GM12873 (cell line): ENCODE measurements around the gene TNS3.

Source experiments
- CTCF ChIP-seq: IDR thresholded peaks from 2 replicates; pipeline ENCODE4 v1.5.1; 2012; ENCODE audit warnings: low read depth, mild to moderate bottlenecking, moderate library complexity, low read length, control low read depth; ENCODE audit not compliant: insufficient read depth; ENCODE audit errors: missing control alignments

The TNS3 gene

DNA sequence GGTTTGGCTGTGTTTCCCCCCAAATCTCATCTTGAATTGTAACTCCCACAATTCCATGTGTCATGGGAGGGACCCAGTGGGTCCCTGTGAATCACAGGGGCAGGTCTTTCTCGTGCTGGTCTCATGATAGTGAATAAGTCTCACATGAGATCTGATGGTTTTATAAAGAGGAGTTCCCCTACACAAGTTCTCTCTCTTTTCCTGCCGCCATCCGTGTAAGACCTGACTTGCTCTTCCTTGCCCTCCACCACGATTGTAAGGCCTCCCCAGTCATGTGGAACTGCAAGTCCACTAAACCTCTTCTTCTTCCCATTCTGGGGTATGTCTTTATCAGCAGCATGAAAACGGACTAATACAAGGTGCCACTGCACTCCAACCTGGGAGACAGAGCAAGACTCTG is 329.2 kb downstream of the TNS3 start:
- no peak for TF ChIP-seq CTCF

GRCh38 chr7:47249361-47249760 is 332.6 kb downstream of the TNS3 start:
- TF ChIP-seq CTCF: no peak

- TF ChIP-seq CTCF: no peak
These were observed 333.1 kb downstream of the TNS3 start for GRCh38 chr7:47248797-47249196.

DNA sequence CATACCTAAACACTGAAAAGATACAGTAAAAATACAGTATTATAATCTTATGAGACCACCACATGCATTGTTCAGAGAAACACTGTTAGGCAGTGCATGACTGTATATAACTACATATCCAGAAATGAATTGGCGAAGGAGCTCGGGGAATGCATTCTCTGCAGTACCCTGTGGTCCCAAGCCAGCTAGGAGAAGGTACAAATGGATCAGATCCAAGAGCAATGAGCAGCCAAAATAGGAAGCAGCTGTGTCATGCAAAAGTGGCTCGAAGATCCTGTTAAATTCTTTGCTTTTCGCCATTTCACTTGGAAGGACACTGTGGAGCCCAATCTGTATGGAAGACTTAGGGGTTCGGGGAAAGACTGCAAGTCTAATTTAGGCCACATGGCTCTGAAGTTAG is 334.8 kb downstream of the TNS3 start:
- TF ChIP-seq CTCF: no peak

- no peak for TF ChIP-seq CTCF
These were observed 337.2 kb downstream of the TNS3 start for GRCh38 chr7:47244692-47245091.

DNA sequence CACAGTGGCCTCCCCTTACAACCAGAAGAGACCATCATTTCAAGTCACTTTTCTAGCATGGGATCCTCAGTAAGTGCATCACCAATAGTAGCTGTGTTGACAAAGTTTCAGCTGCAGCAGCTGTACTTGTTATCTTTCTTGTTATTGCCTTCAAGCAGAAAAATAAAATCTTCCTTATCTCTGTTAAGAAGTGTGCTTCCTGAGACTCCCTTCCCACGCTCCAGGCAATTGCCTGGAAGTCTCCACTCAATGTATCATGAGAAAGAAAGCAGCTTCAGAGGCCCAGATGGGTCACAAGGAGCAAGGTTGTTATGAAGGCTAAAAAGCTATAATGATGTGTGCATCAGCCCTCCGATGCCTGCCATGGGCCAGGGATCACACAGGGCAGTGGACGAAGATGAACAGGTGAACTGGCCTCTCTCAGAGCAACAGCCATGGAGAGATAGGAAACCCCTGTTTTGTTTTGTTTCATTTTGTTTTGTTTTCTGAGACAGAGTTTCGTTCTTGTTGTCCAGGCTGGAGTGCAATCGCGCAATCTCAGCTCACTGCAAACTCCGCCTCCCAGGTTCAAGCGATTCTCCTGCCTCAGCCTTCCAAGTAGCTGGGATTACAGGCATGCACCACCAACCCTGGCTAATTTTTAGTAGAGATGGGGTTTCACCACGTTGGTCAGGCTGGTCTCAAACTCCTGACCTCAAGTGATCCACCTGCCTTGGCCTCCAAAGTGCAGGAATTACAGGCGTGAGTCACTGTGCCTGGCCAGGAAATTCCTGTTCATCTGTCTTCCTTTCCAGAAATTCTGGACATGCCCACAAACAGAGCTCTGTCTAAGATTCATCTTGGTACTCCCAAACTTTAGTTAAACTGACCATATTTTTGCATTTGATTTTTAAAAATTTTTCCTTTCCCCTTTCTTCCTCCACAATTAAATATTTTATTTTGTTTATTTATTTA is 340.5 kb downstream of the TNS3 start:
- no peak for TF ChIP-seq CTCF

DNA sequence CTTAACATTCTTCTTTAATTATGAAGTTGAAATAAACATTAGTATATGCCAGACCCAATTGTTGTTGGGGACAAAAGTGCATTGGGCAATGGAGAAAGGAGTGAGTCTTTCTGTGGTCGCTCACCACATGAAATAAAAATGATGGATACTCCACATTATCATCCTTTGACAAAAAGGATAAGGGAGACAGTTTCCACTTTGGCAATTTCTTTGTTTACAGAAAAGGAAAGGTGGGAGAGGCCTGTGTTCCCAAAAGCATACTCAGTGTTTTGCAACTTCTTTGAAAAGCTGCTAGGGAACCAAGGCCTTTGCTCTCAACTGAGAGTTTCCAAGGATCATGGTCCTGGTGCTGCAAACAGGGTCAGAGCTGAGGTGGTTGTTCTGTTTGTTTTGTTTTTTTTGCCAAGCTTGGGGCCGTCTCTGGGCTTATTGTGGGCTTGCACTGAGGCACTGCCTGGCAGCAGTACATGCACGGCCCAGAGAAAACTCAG is 341.9 kb downstream of the TNS3 start:
- no peak for TF ChIP-seq CTCF
